HG03565 (cell line): ENCODE data around the gene ZNF80.

Source experiments
- ATAC-seq: cut with Tn5 transposase; IDR thresholded peaks from one replicate; pipeline ENCODE4 v1.9.1; 2021; ENCODE audit warnings: mild to moderate bottlenecking, moderate library complexity; ENCODE audit not compliant: unreplicated experiment

Gene ZNF80

GRCh38 chr3:114221165-114221880 is 16.1 kb downstream of the ZNF80 start:
- no peak for ATAC-seq

- no peak for ATAC-seq
These were observed 17.6 kb downstream of the ZNF80 start for GRCh38 chr3:114219741-114220140.

GRCh38 chr3:114218578-114219185 is 18.7 kb downstream of the ZNF80 start:
- no peak for ATAC-seq

- no peak for ATAC-seq
These were observed 19.4 kb downstream of the ZNF80 start for GRCh38 chr3:114218006-114218405.

- no peak for ATAC-seq
These were observed 20.1 kb downstream of the ZNF80 start for GRCh38 chr3:114217266-114217665.

- no peak for ATAC-seq
These were observed 21.0 kb downstream of the ZNF80 start for GRCh38 chr3:114216186-114216970.

GRCh38 chr3:114214542-114215341 is 22.6 kb downstream of the ZNF80 start:
- ATAC-seq, result no peak

GRCh38 chr3:114213627-114214541 is 23.5 kb downstream of the ZNF80 start:
- peak; percentile 79 for ATAC-seq

GRCh38 chr3:114213292-114213626 is 24.1 kb downstream of the ZNF80 start:
- no peak for ATAC-seq

- no peak for ATAC-seq
These were observed 24.7 kb downstream of the ZNF80 start for GRCh38 chr3:114212646-114213045.

- ATAC-seq, result peak; percentile 87
These were observed 29.6 kb downstream of the ZNF80 start for GRCh38 chr3:114207768-114208167.

- ATAC-seq, result no peak
These were observed 31.0 kb downstream of the ZNF80 start for GRCh38 chr3:114206342-114206741.

- ATAC-seq, result no peak
These were observed 31.8 kb downstream of the ZNF80 start for GRCh38 chr3:114205541-114205940.

GRCh38 chr3:114194750-114195149 is 42.6 kb downstream of the ZNF80 start:
- ATAC-seq, result no peak

- ATAC-seq, result no peak
These were observed 45.2 kb downstream of the ZNF80 start for GRCh38 chr3:114192136-114192535.

- no peak for ATAC-seq
These were observed 50.9 kb downstream of the ZNF80 start for GRCh38 chr3:114186501-114186900.
